ENCODE measurements around the gene CLEC2B. TPM values are rescaled to one million over a fixed set of nuclear protein-coding genes. Genes with fewer than 3 reads are reported as not detected.

The CLEC2B gene
- total RNA-seq, 1 donor from 2014 or later, result not detected

GRCh38 chr12:9907769-9908168 is 38.6 kb upstream of the CLEC2B start:
- Mint-ChIP-seq H3K9me3 (ENCODE audit: unreplicated experiment) (peaks cover 19% of the 10 kb centered on the region), H3K27ac (ENCODE audit: unreplicated experiment) (no peak overlapping the region), H3K27me3 (ENCODE audit: unreplicated experiment) (peaks cover 3% of the 10 kb centered on the region), H3K4me3 (ENCODE audit: unreplicated experiment) (no peak overlapping the region), H3K36me3 (ENCODE audit: low read depth, unreplicated experiment) (peaks cover 27% of the 10 kb centered on the region), H3K4me1 (ENCODE audit: unreplicated experiment) (peaks cover 2% of the 10 kb centered on the region)
- no peak for DNase-seq (ENCODE audit: low spot score)
- no peak for TF ChIP-seq CTCF (IDR thresholded peaks at IDR 0.05; ENCODE audit: unreplicated experiment)

- Mint-ChIP-seq H3K27ac (ENCODE audit: unreplicated experiment) (no peak overlapping the region), H3K9me3 (ENCODE audit: unreplicated experiment) (peaks cover 18% of the 10 kb centered on the region), H3K4me1 (ENCODE audit: unreplicated experiment) (no peaks in the 10 kb centered on the region), H3K27me3 (ENCODE audit: unreplicated experiment) (peaks cover under 1% of the 10 kb centered on the region), H3K36me3 (ENCODE audit: low read depth, unreplicated experiment) (peaks cover 22% of the 10 kb centered on the region), H3K4me3 (ENCODE audit: unreplicated experiment) (no peak overlapping the region)
- DNase-seq (ENCODE audit: low spot score), result no peak
- TF ChIP-seq CTCF (IDR thresholded peaks at IDR 0.05; ENCODE audit: unreplicated experiment), result no peak
Measured at GRCh38 chr12:9906873-9907272, 37.7 kb upstream of the CLEC2B start.

- H3K4me3 Mint-ChIP-seq (ENCODE audit: unreplicated experiment), result no peak overlapping the region
- peaks cover 1% of the 10 kb centered on the region for H3K27me3 Mint-ChIP-seq (ENCODE audit: unreplicated experiment)
- no peak for TF ChIP-seq CTCF (IDR thresholded peaks at IDR 0.05; ENCODE audit: unreplicated experiment)
- no peaks in the 10 kb centered on the region for H3K36me3 Mint-ChIP-seq (ENCODE audit: low read depth, unreplicated experiment)
- no peaks in the 10 kb centered on the region for H3K4me1 Mint-ChIP-seq (ENCODE audit: unreplicated experiment)
- no peak for DNase-seq (ENCODE audit: low spot score)
- no peaks in the 10 kb centered on the region for H3K9me3 Mint-ChIP-seq (ENCODE audit: unreplicated experiment)
- H3K27ac Mint-ChIP-seq (ENCODE audit: unreplicated experiment), result no peak overlapping the region
Measured at GRCh38 chr12:9902539-9903228, 33.5 kb upstream of the CLEC2B start.

GRCh38 chr12:9900930-9901329 is 31.8 kb upstream of the CLEC2B start:
- no peak for TF ChIP-seq CTCF (IDR thresholded peaks at IDR 0.05; ENCODE audit: unreplicated experiment)
- Mint-ChIP-seq H3K4me1 (ENCODE audit: unreplicated experiment) (no peaks in the 10 kb centered on the region), H3K9me3 (ENCODE audit: unreplicated experiment) (no peaks in the 10 kb centered on the region), H3K4me3 (ENCODE audit: unreplicated experiment) (no peak overlapping the region), H3K27me3 (ENCODE audit: unreplicated experiment) (peaks cover 1% of the 10 kb centered on the region), H3K36me3 (ENCODE audit: low read depth, unreplicated experiment) (no peaks in the 10 kb centered on the region), H3K27ac (ENCODE audit: unreplicated experiment) (no peak overlapping the region)
- DNase-seq (ENCODE audit: low spot score), result no peak

- no peaks in the 10 kb centered on the region for H3K9me3 Mint-ChIP-seq (ENCODE audit: unreplicated experiment)
- peaks cover 1% of the 10 kb centered on the region for H3K27me3 Mint-ChIP-seq (ENCODE audit: unreplicated experiment)
- H3K4me1 Mint-ChIP-seq (ENCODE audit: unreplicated experiment), result no peaks in the 10 kb centered on the region
- no peak overlapping the region for H3K27ac Mint-ChIP-seq (ENCODE audit: unreplicated experiment)
- no peaks in the 10 kb centered on the region for H3K36me3 Mint-ChIP-seq (ENCODE audit: low read depth, unreplicated experiment)
- DNase-seq (ENCODE audit: low spot score), result no peak
- H3K4me3 Mint-ChIP-seq (ENCODE audit: unreplicated experiment), result no peak overlapping the region
- no peak for TF ChIP-seq CTCF (IDR thresholded peaks at IDR 0.05; ENCODE audit: unreplicated experiment)
Measured at GRCh38 chr12:9899209-9899608, 30.1 kb upstream of the CLEC2B start.
